Activated T-cell treated with anti-CD3 and anti-CD28 coated beads, Interleukin-2, amount 50 U/mL, for 4 hours (primary cell): ENCODE measurements around the gene SNX5. TPM values are rescaled to one million over a fixed set of nuclear protein-coding genes. Genes with fewer than 3 reads are reported as not detected.
A peak's percentile ranks its signal among the peaks of the same experiment; 100 is the strongest.

Experiments used
- ATAC-seq, 2 donors: fragments of 200-7000 bp; cut with Tn5 transposase; one replicate each; pipeline ENCODE4 v1.10.0; 2021
- DNase-seq: peaks from one replicate; pipeline ENCODE4 v3.0.0-alpha.2; 2020
- H3K27me3 Mint-ChIP-seq: one replicate; pipeline ENCODE4 v1.8.0; 2021; ENCODE audit warnings: low read depth, mixed read lengths
- H3K36me3 Mint-ChIP-seq: one replicate; pipeline ENCODE4 v1.8.0; 2022; ENCODE audit warnings: mixed read lengths; ENCODE audit not compliant: insufficient read depth
- H3K4me1 Mint-ChIP-seq: one replicate; pipeline ENCODE4 v1.8.0; 2021; ENCODE audit warnings: low read depth, mixed read lengths
- H3K4me3 Mint-ChIP-seq: one replicate; pipeline ENCODE4 v1.8.0; 2021; ENCODE audit warnings: mild to moderate bottlenecking, moderate library complexity, mixed read lengths
- H3K9me3 Mint-ChIP-seq: one replicate; pipeline ENCODE4 v1.8.0; 2021; ENCODE audit warnings: mixed read lengths
- total RNA-seq, 3 donors: library from RNA; stranded (reverse); gene quantifications; one replicate each; pipeline ENCODE4 v1.2.1, GENCODE V29; 2021

SNX5 gene
- 100 to 1,000 TPM; 148 to 177 (median 168) TPM for total RNA-seq

DNA sequence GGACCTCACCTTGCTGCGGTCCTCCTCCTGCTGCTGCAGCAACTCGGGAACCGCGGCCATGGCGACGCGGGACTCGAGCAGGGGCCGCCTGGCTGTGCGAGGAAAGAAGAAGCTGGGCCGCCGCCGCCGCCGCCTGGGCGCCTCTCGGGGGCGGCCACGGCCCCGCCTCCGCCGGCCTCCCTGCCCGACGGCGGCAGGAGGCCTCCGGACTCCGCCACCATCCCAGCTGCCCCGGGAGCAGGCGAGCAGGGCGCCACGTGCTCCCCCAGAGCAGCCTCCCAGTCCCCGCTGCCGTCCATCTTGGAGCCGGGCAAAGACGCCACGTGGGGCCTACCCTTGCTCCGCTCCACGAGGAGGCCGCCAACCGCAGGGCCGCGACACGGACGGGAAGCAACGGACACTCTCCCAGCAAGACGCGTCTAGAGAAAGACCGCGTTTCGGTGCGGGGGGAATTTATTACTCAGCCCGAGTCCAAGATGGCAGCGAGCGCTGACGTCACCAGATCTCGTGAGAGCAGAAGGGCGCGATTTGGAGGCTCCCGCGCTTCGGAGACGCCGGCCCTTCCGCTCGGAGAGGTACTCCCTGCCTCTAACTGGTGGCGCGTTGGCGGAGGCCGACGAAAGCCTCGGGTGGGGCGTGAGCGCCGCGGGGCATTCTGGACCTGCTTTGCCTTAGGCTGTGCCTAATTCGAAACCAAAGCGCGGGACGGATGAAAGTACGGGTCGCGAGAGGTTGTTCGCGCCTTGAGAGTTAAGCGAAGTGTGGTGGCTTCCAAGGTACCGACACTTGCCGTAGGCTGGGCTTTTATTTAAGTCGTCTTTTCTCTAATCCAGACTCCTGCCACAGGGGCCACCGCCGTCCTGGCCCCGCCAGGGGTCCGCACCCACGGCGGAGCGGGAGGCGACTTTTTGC lies at the start of gene SNX5, which contains the start of gene MGME1:
TSS of gene SNX5 (minus strand) at position 429 of the 912 bp plus-strand sequence. CDS start at position 60, 369 bp downstream.
TSS of gene MGME1 (plus strand) at position 653 of the 912 bp plus-strand sequence. CDS start 842 bp downstream, outside the sequence.
- peak; percentile 99 for DNase-seq
- Mint-ChIP-seq H3K4me1 (peaks cover 65% of the 10 kb centered on the region), H3K36me3 (peaks cover 36% of the 10 kb centered on the region), H3K27me3 (no peaks in the 10 kb centered on the region), H3K4me3 (peak within 1 kb of the TSS; percentile 95), H3K9me3 (no peaks in the 10 kb centered on the region)
- peak; percentile 91 to 94 for ATAC-seq

- H3K36me3 Mint-ChIP-seq = no peaks in the 10 kb centered on the region
- no peak overlapping the region for H3K4me3 Mint-ChIP-seq
- H3K9me3 Mint-ChIP-seq = no peaks in the 10 kb centered on the region
- peaks cover 4% of the 10 kb centered on the region for H3K27me3 Mint-ChIP-seq
- no peak for ATAC-seq
- DNase-seq = no peak
- no peaks in the 10 kb centered on the region for H3K4me1 Mint-ChIP-seq
Measured at GRCh38 chr20:18018100-18018499, 49.5 kb upstream of the SNX5 start.

DNA sequence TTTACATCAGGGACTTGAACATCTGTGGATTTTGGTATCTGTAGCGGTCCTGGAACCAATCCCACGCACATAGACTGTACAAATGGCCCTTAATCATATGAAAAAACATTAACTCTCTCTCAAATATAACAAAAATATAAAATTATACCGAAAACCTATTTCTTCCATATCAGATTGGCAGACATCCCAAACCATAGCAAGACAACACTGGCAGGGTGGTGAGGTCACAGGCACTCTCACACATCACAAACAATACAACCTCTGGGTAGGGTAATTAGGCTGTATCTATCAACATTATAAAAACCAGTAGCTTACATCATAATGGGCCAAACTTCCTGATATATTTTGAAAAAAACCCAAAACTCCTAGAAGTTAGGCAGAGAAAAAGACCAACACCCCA lies 48.2 kb upstream of the SNX5 start:
- no peak for DNase-seq
- H3K27me3 Mint-ChIP-seq = peaks cover 4% of the 10 kb centered on the region
- no peaks in the 10 kb centered on the region for H3K9me3 Mint-ChIP-seq
- no peaks in the 10 kb centered on the region for H3K36me3 Mint-ChIP-seq
- no peak overlapping the region for H3K4me3 Mint-ChIP-seq
- no peak for ATAC-seq
- H3K4me1 Mint-ChIP-seq = no peaks in the 10 kb centered on the region

- ATAC-seq (no peak), DNase-seq (no peak)
- no peak overlapping the region for H3K4me3 Mint-ChIP-seq
- no peaks in the 10 kb centered on the region for H3K36me3 Mint-ChIP-seq
- H3K27me3 Mint-ChIP-seq = peaks cover 4% of the 10 kb centered on the region
- H3K9me3 Mint-ChIP-seq = no peaks in the 10 kb centered on the region
- H3K4me1 Mint-ChIP-seq = no peaks in the 10 kb centered on the region
Measured at GRCh38 chr20:18014411-18014810, 45.8 kb upstream of the SNX5 start.

- Mint-ChIP-seq H3K36me3 (no peaks in the 10 kb centered on the region), H3K4me3 (no peak overlapping the region), H3K9me3 (no peaks in the 10 kb centered on the region), H3K27me3 (no peaks in the 10 kb centered on the region), H3K4me1 (no peaks in the 10 kb centered on the region)
- ATAC-seq (no peak), DNase-seq (no peak)
Measured at GRCh38 chr20:18012901-18013300, 44.3 kb upstream of the SNX5 start.

DNA sequence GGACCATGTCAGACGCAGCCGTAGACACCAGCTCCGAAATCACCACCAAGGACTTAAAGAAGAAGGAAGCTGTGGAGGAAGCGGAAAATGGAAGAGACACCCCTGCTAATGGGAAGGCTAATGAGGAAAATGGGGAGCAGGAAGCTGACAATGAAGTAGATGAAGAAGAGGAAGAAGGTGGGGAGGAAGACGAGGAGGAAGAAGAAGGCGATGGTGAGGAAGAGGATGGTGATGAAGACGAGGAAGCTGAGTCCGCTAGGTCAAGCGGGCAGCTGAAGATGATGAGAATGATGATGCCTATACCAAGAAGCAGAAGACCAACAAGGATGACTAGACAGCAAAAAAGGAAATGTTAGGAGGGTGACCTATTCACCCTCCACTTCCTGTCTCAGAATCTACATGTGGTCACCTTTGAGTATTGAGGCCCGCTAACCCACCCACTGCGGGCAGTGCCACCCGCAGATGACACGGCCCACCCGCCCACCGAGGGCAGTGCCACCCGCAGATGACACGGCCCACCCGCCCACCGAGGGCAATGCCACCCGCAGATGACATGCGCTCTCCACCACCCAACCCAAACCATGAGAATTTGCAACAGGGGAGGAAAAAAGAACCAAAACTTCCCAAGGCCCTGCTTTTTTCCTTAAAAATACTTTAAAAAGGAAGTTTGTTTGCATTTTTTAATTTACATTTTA lies 43.5 kb upstream of the SNX5 start:
- no peaks in the 10 kb centered on the region for H3K36me3 Mint-ChIP-seq
- H3K27me3 Mint-ChIP-seq = no peaks in the 10 kb centered on the region
- no peaks in the 10 kb centered on the region for H3K4me1 Mint-ChIP-seq
- no peaks in the 10 kb centered on the region for H3K9me3 Mint-ChIP-seq
- H3K4me3 Mint-ChIP-seq = no peak overlapping the region
- ATAC-seq (no peak), DNase-seq (no peak)

DNA sequence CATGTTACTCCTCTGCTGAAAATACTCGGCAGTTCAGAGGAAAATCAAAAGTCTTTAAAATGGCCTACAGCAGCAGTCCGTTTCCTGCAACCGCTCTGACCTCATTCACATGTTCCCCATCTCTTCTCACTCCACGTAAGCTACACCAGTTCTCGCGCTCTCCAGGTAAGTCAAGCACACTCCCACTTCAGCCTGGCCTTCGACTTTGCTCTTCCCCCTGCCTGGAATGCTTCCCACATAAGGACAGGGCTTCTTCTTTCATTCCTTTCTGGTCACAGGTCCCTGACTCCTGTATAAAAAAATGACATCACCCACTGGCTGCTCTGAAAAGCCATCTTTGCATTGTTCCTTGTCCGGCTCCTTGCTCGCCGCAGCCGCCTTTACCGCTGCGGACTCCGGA lies 42.9 kb upstream of the SNX5 start:
- H3K9me3 Mint-ChIP-seq = no peaks in the 10 kb centered on the region
- no peak overlapping the region for H3K4me3 Mint-ChIP-seq
- DNase-seq (no peak), ATAC-seq (no peak)
- no peaks in the 10 kb centered on the region for H3K36me3 Mint-ChIP-seq
- no peaks in the 10 kb centered on the region for H3K4me1 Mint-ChIP-seq
- H3K27me3 Mint-ChIP-seq = no peaks in the 10 kb centered on the region

DNA sequence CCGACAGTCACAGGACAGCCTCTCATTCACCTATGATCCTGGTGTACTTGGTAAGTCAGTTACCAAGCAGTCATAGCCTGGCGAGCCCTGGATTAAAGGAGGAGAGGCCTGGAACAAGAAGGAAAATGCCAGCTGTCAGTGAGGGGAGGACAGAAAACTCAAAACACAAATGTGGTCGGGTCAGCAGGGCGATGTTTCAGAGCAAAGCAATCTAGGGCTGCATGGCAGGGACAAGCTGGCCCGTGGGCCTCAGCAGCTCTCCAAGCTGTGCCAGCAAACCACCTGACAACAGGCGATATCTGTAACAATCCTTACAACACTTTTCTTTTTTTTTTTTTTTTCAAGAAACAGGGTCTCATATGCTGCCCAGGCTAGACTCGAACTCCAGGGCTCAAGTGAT lies 40.5 kb upstream of the SNX5 start:
- H3K9me3 Mint-ChIP-seq = no peaks in the 10 kb centered on the region
- no peak for ATAC-seq
- no peak overlapping the region for H3K4me3 Mint-ChIP-seq
- no peaks in the 10 kb centered on the region for H3K27me3 Mint-ChIP-seq
- H3K36me3 Mint-ChIP-seq = no peaks in the 10 kb centered on the region
- no peak for DNase-seq
- no peaks in the 10 kb centered on the region for H3K4me1 Mint-ChIP-seq

DNA sequence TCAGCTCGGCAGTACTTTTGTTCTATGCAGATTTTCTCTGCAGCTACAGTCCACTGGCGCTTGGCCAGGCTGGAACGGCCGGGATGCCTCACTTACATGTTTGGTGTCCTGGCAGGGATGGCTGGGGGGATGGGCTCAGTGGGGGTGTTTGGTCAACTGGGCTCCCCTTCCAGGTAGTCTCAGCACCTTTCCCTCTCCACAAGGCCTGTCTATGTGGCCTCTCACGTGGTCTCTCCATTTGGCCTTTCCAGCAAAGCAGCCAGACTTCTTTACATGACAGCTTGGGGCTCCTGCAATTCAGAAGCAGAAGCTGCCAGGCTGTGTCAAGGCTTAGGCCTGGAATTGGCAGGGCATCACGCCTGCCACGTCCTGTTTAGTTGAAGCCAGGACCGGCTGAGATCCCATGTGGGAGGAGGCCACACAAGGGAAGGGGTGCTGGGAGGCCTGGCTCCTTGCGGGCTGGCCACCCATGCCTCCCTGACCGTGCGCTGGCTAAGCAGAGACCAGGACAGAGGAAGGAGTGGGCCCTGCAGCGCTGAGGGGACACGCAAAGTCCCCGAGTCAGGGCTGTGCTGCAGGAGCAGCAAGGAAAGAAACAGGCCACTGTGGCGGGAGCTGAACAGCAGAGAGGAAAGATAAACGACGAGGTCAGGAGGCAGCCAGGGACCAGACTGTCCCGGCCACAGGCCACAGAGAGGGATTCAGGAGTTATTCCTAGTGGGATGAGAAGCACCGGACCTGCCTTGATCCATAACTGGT lies 39.1 kb upstream of the SNX5 start:
- H3K9me3 Mint-ChIP-seq = no peaks in the 10 kb centered on the region
- no peaks in the 10 kb centered on the region for H3K4me1 Mint-ChIP-seq
- H3K36me3 Mint-ChIP-seq = no peaks in the 10 kb centered on the region
- DNase-seq (no peak), ATAC-seq (no peak)
- H3K27me3 Mint-ChIP-seq = no peaks in the 10 kb centered on the region
- no peak overlapping the region for H3K4me3 Mint-ChIP-seq

DNA sequence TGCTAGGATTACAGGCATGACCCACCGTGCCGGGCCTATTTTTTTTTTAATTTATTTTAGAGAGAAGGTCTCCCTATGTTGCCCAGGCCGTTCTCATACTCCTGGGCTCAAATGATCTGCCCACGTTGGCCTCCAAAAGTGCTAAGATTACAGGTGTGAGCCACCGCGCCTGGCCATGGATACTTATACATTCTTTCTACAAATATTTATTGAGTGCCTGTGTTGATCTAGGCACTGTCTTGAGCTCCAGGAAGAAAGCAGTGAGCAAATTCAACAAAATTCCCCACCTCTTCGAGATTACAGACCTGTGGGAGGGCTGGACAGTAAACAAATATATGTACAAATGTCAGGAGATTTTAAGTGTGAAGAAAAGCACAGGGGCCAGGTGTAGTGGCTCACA lies 38.1 kb upstream of the SNX5 start:
- Mint-ChIP-seq H3K4me1 (no peaks in the 10 kb centered on the region), H3K36me3 (no peaks in the 10 kb centered on the region), H3K9me3 (no peaks in the 10 kb centered on the region), H3K4me3 (no peak overlapping the region), H3K27me3 (no peaks in the 10 kb centered on the region)
- DNase-seq (no peak), ATAC-seq (no peak)

- Mint-ChIP-seq H3K4me3 (no peak overlapping the region), H3K4me1 (no peaks in the 10 kb centered on the region), H3K9me3 (no peaks in the 10 kb centered on the region), H3K27me3 (no peaks in the 10 kb centered on the region), H3K36me3 (no peaks in the 10 kb centered on the region)
- no peak for ATAC-seq
- no peak for DNase-seq
Measured at GRCh38 chr20:18005990-18006364, 37.4 kb upstream of the SNX5 start.

DNA sequence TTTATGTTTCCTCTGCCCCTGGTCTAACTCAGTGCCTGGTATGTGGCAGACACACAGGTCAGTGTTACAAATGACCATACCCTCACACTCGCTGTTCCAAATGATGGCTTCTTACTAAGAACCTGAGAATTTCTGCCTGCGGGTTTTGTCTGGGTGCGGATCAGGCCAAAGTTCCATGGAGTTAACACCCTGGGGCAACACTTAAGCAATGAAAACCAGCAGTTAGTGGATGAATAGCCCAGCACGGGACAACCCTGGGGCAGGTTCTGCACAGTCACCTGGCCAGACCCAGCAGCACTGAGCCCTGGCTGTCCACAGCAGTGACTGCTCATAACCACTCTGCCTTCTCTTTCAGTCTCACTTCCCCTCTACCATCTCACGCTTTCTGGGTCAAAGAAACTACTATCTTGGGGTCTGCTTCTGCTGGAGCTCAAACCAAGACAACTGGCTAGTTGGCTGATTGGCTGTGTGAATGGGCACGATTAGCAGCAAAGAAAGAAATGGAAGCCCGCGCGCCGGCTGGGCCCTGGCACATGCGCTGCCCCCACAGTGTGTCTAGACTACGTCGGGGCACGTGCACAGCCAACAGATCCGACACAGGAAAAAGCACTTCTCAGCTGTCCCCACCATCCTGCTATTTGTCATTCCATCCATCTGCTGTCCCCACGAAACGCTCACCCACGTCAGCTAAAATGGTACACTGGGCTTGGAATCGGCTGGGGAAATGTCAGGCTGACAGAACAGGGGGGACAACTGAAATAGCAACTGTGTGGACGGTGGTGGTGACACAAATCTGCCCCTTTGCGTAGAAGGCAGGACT lies 36.8 kb upstream of the SNX5 start:
- no peak overlapping the region for H3K4me3 Mint-ChIP-seq
- H3K27me3 Mint-ChIP-seq = no peaks in the 10 kb centered on the region
- no peak for DNase-seq
- H3K9me3 Mint-ChIP-seq = no peaks in the 10 kb centered on the region
- H3K36me3 Mint-ChIP-seq = no peaks in the 10 kb centered on the region
- no peaks in the 10 kb centered on the region for H3K4me1 Mint-ChIP-seq
- no peak for ATAC-seq

DNA sequence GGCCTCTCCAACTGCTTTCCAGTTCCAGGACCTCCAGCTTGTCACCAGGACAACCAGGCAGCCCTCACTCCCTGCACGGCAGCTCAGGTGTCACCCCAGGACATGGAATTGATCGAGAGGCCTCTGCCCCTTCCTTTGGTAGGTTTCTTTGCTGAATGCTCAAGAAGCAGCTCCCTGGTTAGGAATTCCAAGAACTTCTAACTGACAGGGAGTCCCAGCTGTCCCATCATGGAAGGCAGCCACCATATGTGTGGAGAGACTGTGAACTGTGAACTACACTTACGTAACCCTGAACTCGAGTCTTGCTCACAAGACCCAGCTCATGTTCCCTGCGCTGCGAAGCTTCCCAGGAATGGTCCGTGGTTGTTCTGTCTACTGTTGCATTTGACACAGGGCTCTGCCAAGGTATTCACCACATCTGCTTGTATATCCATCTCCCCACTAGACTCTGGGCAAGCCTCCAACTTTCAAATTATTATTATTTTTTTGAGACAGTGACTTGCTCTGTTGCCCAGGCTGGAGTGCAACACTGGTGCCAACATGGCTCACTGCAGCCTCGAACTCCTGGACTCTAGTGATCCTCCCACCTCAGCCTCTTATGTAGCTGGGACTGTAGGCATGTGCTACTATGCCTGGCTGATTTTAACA lies 35.9 kb upstream of the SNX5 start:
- ATAC-seq = no peak
- Mint-ChIP-seq H3K4me3 (no peak overlapping the region), H3K9me3 (no peaks in the 10 kb centered on the region), H3K27me3 (no peaks in the 10 kb centered on the region), H3K36me3 (no peaks in the 10 kb centered on the region), H3K4me1 (no peaks in the 10 kb centered on the region)
- no peak for DNase-seq
